ENCODE data around the gene CHD2. TPM values are rescaled to one million over a fixed set of nuclear protein-coding genes. Genes with fewer than 3 reads are reported as not detected.
A peak's percentile ranks its signal among the peaks of the same experiment; 100 is the strongest.

The CHD2 gene
- total RNA-seq, 6 donors from 2014 or later = 102 to 500 (median 155) TPM

DNA sequence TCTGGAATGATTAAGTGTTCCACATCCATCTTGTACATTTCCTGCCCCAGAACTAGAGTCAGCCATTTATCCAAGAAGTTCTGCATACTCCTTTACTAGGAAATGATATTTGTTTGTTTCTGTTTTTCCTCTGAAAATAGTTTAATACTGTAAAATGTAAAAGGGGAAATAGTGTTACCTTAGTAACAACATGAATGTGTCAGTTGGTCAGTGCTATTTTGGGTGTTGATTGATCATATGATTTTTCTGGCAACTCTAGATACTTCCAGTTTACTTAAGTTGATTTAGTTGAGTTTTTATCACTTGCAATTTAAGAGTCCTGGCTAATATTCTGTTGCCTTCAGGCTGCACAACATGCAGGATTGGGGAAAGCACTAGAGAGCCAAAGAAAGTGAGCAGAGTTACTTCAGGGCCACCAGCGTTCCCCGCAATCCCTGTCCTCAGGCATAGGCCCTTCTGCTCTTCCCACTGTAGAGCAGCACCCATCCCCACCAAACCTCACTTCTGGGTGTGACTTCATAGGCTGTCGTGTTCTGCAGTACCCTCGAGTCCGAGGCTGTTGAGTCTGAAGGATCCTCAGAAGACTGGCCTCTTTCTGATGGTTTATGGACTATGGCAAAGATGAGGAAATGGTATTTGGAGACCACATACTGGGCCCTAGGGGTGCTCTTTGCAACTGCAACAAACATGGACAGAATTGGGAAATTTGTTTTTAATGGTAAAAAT is 69.0 kb downstream of the CHD2 start:
- no peaks in the 10 kb centered on the region for H3K9me3 ChIP-seq
- peak overlapping the region in 1 of 4 donors; percentile 36 for H3K27ac ChIP-seq
- no peak overlapping the region for H3K4me3 ChIP-seq
- DNase-seq (no peak), ATAC-seq (ENCODE audit: low FRiP score in 2 of 2) (peak; percentile 15 to 77)
- no peaks in the 10 kb centered on the region for H3K27me3 ChIP-seq
- peaks cover 0 to 15% (median 5%) of the 10 kb centered on the region in 4 donors for H3K4me1 ChIP-seq
- H3K36me3 ChIP-seq = peaks cover 3 to 89% (median 56%) of the 10 kb centered on the region in 4 donors
- 88 to 95% methylated on average over 5 of the region's 5 CpGs for WGBS, 2 donors
- TF ChIP-seq POLR2A (IDR thresholded peaks at IDR 0.05) = no peak
- TF ChIP-seq, protein P1, sequence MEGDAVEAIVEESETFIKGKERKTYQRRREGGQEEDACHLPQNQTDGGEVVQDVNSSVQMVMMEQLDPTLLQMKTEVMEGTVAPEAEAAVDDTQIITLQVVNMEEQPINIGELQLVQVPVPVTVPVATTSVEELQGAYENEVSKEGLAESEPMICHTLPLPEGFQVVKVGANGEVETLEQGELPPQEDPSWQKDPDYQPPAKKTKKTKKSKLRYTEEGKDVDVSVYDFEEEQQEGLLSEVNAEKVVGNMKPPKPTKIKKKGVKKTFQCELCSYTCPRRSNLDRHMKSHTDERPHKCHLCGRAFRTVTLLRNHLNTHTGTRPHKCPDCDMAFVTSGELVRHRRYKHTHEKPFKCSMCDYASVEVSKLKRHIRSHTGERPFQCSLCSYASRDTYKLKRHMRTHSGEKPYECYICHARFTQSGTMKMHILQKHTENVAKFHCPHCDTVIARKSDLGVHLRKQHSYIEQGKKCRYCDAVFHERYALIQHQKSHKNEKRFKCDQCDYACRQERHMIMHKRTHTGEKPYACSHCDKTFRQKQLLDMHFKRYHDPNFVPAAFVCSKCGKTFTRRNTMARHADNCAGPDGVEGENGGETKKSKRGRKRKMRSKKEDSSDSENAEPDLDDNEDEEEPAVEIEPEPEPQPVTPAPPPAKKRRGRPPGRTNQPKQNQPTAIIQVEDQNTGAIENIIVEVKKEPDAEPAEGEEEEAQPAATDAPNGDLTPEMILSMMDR (IDR thresholded peaks at IDR 0.05) = peak in 1 of 6 experiments; percentile 19

GRCh38 chr15:92970656-92971055 is 70.5 kb downstream of the CHD2 start:
- 98 to 100% methylated on average over 1 of the region's 1 CpG for WGBS, 2 donors
- Histone ChIP-seq H3K27ac (no peak overlapping the region), H3K4me1 (peaks cover 0 to 14% (median 5%) of the 10 kb centered on the region in 4 donors), H3K36me3 (peaks cover 17 to 91% (median 67%) of the 10 kb centered on the region in 4 donors), H3K9me3 (no peaks in the 10 kb centered on the region), H3K27me3 (no peaks in the 10 kb centered on the region), H3K4me3 (no peak overlapping the region)
- ATAC-seq (ENCODE audit: low FRiP score in 2 of 2) (no peak), DNase-seq (no peak)
- TF ChIP-seq, protein P1 (IDR thresholded peaks at IDR 0.05) = no peak
- TF ChIP-seq EP300 (IDR thresholded peaks at IDR 0.05) (no peak), POLR2AphosphoS5 (IDR thresholded peaks at IDR 0.05) (no peak), POLR2A (IDR thresholded peaks at IDR 0.05) (no peak)

DNA sequence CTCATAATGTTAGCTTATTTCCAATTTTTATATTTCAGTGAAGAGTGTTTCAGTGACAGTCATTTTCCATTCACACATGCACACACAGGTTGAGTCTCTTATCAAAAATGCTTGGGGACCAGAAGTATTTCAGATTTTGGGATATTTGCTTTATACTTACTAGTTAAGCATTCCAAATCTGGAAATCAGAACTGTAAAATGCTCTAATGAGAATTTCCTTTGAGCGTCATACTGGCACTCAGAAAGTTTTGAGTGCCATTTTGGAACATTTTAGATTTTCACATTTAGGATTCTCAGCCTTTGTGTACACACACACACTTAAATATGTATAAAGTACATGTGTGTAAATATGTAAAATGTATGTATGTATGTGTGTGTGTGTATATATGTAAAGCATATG is 71.0 kb downstream of the CHD2 start:
- H3K27me3 ChIP-seq = no peaks in the 10 kb centered on the region
- H3K4me3 ChIP-seq = no peak overlapping the region
- peaks cover 18 to 92% (median 71%) of the 10 kb centered on the region in 4 donors for H3K36me3 ChIP-seq
- WGBS, 2 donors = 93 to 95% methylated on average over 1 of the region's 1 CpG
- peaks cover 0 to 14% (median 5%) of the 10 kb centered on the region in 4 donors for H3K4me1 ChIP-seq
- DNase-seq (no peak), ATAC-seq (ENCODE audit: low FRiP score in 2 of 2) (no peak)
- no peak overlapping the region for H3K27ac ChIP-seq
- no peaks in the 10 kb centered on the region for H3K9me3 ChIP-seq
- TF ChIP-seq, protein P1 (IDR thresholded peaks at IDR 0.05) = no peak
- TF ChIP-seq POLR2A (IDR thresholded peaks at IDR 0.05) (no peak), POLR2AphosphoS5 (IDR thresholded peaks at IDR 0.05) (no peak), EP300 (IDR thresholded peaks at IDR 0.05) (no peak)

DNA sequence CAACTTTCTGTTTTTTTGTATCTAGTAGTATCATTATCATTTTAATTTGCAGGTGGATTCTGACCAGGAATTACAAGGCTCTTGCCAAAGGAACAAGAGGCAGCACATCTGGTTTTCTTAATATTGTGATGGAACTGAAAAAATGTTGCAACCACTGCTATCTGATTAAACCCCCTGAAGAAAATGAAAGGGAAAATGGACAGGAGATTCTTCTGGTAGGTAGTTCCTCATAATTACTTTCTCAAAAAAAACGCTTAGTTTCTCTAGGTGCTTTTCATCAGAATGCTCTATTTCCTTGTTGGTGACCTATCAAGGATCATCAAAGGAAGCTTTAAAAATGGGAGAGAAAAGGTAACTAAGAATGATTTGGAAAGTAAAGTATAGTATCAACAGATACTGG is 71.6 kb downstream of the CHD2 start:
- no peak overlapping the region for H3K4me3 ChIP-seq
- peaks cover 0 to 14% (median 5%) of the 10 kb centered on the region in 4 donors for H3K4me1 ChIP-seq
- H3K36me3 ChIP-seq = peaks cover 18 to 97% (median 71%) of the 10 kb centered on the region in 4 donors
- H3K27me3 ChIP-seq = no peaks in the 10 kb centered on the region
- WGBS, 2 donors = 71 to 90% methylated on average over 1 of the region's 1 CpG
- ATAC-seq (ENCODE audit: low FRiP score in 2 of 2) (no peak), DNase-seq (no peak)
- H3K27ac ChIP-seq = no peak overlapping the region
- TF ChIP-seq, protein P1 (IDR thresholded peaks at IDR 0.05) = no peak
- TF ChIP-seq EP300 (IDR thresholded peaks at IDR 0.05) (no peak), POLR2AphosphoS5 (IDR thresholded peaks at IDR 0.05) (no peak), POLR2A (IDR thresholded peaks at IDR 0.05) (no peak)
- H3K9me3 ChIP-seq = no peaks in the 10 kb centered on the region

Data from upper lobe of left lung (tissue), 6 donors.